GM23248 (cell line): ENCODE measurements around the gene TRERF1.

Source experiments
- EZH2 ChIP-seq: fragments of 200-600 bp; sonication (generic); IDR thresholded peaks from 2 replicates; pipeline ENCODE4 v1.6.1; 2018; ENCODE audit warnings: antibody characterized with exemption, mild to moderate bottlenecking; ENCODE audit not compliant: insufficient read depth, poor library complexity, severe bottlenecking
- EZH2phosphoT487 ChIP-seq: fragments of 200-600 bp; sonication (generic); IDR thresholded peaks from 2 replicates; pipeline ENCODE4 v1.6.1; 2018; ENCODE audit warnings: antibody characterized with exemption, moderate library complexity, mild to moderate bottlenecking, low read depth; ENCODE audit not compliant: insufficient read depth

GRCh38 chr6:42355416-42355815 is 96.3 kb downstream of the TRERF1 start:
- TF ChIP-seq EZH2phosphoT487 (no peak), EZH2 (no peak)
